ENCODE measurements around the gene SCTR.
"Not testable (repeated sequence)": the region's sequence is repeated elsewhere in the genome, so short reads cannot be mapped to it uniquely, and the experiment has no call there.

SCTR gene

DNA sequence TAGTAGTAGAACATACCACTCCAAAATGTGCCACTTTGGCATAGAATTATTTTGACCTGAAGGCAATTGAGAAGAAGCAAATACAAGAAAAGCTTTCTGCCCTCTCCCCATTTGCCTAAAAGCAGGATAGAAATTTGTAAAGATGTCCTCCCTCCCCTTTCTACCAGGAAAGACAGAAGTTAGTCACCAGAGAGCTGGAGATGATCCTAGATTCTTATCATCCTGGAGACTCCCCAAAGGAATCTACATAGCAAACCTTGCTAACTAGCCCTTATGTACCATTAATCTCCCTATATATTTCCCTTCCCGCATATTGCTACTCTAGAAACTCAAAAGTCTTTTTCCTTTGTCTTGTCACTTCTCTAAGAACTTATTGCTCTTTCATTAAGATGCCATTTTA is 105.2 kb downstream of the SCTR start:
- Histone ChIP-seq H3K9me3 (ENCODE audit: control insufficient read depth, insufficient read depth, low read length) (peaks cover 12% of the 10 kb centered on the region), H3K4me1 (ENCODE audit: control insufficient read depth, insufficient read depth, low read length) (0 out of 2 replicates have a peak, but pooled peaks cover 6% of the 10 kb centered on the region), H3K27ac (ENCODE audit: low read depth, low read length) (no peak overlapping the region), H3K36me3 (ENCODE audit: control insufficient read depth, insufficient read depth, low read length) (no peaks in the 10 kb centered on the region), H3K27me3 (ENCODE audit: control insufficient read depth, insufficient read depth, low read length) (no peaks in the 10 kb centered on the region), H3K4me3 (ENCODE audit: low read depth, low read length) (no peak overlapping the region), H3K9ac (ENCODE audit: low read depth, low read length) (no peak overlapping the region)

DNA sequence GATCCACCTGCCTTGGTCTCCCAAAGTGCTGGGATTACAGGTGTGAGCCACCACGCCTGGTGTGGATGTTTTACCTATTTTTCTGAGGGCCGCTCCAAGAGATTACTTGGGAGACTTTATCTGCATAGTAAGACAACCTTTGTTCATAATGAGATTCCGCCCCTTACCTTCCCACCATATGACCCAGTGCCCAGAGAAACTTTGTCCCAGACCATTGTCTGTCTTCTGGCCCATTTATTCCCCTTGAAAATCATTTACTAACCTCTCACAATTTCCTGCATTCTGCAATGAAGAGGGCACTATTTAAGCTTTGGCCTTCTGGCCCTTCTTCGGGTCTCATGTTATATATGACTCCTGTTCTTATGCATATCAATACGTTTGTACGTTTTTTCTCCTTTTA is 106.4 kb downstream of the SCTR start:
- H3K4me1 ChIP-seq (ENCODE audit: control insufficient read depth, insufficient read depth, low read length): 0 out of 2 replicates have a peak, but pooled peaks cover 6% of the 10 kb centered on the region
- no peak overlapping the region for H3K27ac ChIP-seq (ENCODE audit: low read depth, low read length)
- no peak overlapping the region for H3K9ac ChIP-seq (ENCODE audit: low read depth, low read length)
- no peak overlapping the region for H3K4me3 ChIP-seq (ENCODE audit: low read depth, low read length)
- no peaks in the 10 kb centered on the region for H3K27me3 ChIP-seq (ENCODE audit: control insufficient read depth, insufficient read depth, low read length)
- peaks cover 12% of the 10 kb centered on the region for H3K9me3 ChIP-seq (ENCODE audit: control insufficient read depth, insufficient read depth, low read length)
- no peaks in the 10 kb centered on the region for H3K36me3 ChIP-seq (ENCODE audit: control insufficient read depth, insufficient read depth, low read length)

DNA sequence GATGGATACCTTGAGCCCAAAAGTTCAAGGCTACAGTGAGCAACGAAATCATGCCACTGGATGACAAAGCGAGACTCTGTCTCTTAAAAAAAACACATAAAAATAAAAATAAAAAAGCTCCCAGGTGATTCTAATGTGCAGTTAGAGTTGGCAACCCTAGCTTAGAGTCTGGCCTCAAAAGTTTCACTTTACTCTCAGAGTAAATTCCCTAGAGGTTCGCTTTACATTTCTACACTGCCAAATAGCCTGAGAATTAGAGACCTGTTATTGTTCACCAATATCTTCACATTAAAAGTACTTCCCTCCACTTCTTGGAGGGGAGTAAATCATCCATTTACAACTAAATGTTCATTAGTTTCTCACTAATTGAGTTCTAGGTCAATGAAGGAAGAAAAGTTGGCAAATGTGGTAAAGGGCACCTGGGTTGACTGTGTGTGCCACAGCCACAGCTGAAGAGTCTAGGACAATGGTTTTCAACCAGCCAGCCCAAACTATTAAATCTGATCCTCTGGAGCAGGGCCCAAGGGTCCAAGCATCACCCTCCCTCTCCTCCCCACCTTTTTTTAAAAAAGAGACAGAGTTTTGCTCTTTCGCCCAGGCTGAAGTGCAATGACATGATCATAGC is 107.9 kb downstream of the SCTR start:
- no peaks in the 10 kb centered on the region for H3K36me3 ChIP-seq (ENCODE audit: control insufficient read depth, insufficient read depth, low read length)
- no peak overlapping the region for H3K4me3 ChIP-seq (ENCODE audit: low read depth, low read length)
- no peak overlapping the region for H3K9ac ChIP-seq (ENCODE audit: low read depth, low read length)
- H3K4me1 ChIP-seq (ENCODE audit: control insufficient read depth, insufficient read depth, low read length): no peaks in the 10 kb centered on the region
- H3K27me3 ChIP-seq (ENCODE audit: control insufficient read depth, insufficient read depth, low read length): no peaks in the 10 kb centered on the region
- H3K27ac ChIP-seq (ENCODE audit: low read depth, low read length): no peak overlapping the region
- H3K9me3 ChIP-seq (ENCODE audit: control insufficient read depth, insufficient read depth, low read length): peaks cover 10% of the 10 kb centered on the region

DNA sequence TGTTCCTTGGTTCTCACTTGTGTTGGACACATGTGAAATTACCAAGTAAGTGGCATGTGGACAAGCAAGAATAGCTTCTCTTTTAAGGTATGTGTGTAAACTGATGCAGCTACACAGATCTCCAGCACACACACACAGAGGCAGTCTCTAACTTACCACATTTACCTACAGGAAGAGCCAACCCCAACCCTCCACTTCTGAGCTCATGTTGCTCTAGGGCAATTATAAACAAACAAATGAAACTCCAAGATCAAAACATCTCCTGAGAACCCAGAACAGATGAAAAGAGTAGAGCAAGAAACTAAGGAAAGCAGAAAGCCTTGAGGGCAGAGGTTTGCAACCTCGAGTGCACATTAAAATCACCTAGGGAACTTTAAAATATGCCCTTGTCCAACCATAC is 108.7 kb downstream of the SCTR start:
- Histone ChIP-seq H3K4me3 (ENCODE audit: low read depth, low read length) (no peak overlapping the region), H3K27me3 (ENCODE audit: control insufficient read depth, insufficient read depth, low read length) (no peaks in the 10 kb centered on the region), H3K9ac (ENCODE audit: low read depth, low read length) (no peak overlapping the region), H3K9me3 (ENCODE audit: control insufficient read depth, insufficient read depth, low read length) (peaks cover 2% of the 10 kb centered on the region), H3K36me3 (ENCODE audit: control insufficient read depth, insufficient read depth, low read length) (no peaks in the 10 kb centered on the region), H3K4me1 (ENCODE audit: control insufficient read depth, insufficient read depth, low read length) (no peaks in the 10 kb centered on the region), H3K27ac (ENCODE audit: low read depth, low read length) (no peak overlapping the region)

DNA sequence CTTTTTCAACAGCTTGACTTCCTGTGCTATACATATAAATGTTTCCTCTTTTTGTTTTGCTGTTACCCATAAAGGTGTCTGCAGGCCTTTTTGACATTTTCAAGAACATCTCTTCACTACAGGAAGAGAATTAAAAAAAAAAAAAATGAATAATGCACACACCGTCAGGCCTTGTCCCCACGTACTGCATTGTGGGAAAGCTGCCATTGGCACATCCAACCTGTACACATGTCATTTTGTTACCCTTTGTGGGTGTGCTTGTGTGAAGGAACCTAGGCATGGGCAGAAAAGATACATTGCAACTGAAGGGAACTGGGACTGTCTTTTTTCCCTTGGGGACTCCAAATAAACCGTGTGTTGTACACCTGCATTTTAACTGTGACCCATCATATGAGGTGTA is 109.4 kb downstream of the SCTR start:
- Histone ChIP-seq H3K27me3 (ENCODE audit: control insufficient read depth, insufficient read depth, low read length) (no peaks in the 10 kb centered on the region), H3K9me3 (ENCODE audit: control insufficient read depth, insufficient read depth, low read length) (no peaks in the 10 kb centered on the region), H3K27ac (ENCODE audit: low read depth, low read length) (no peak overlapping the region), H3K9ac (ENCODE audit: low read depth, low read length) (no peak overlapping the region), H3K4me1 (ENCODE audit: control insufficient read depth, insufficient read depth, low read length) (no peaks in the 10 kb centered on the region), H3K36me3 (ENCODE audit: control insufficient read depth, insufficient read depth, low read length) (no peaks in the 10 kb centered on the region), H3K4me3 (ENCODE audit: low read depth, low read length) (no peak overlapping the region)

DNA sequence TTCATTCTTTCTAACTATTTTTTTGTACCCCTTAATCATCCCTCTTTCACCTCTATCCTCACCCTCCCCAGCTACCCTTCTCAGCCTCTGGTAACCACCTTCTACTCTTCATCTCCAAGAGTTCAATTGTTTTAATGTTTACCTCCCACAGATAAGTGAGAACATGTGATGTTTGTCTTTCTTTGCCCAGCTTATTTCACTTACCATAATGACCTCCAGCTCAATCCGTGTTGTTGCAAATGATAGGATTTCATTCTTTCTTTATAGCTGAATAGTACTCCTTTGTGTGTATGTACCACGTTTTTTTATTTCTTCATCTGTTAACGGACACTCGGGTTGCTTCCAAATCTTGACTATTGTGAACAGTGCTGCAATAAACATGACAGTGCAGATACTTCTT is 114.8 kb downstream of the SCTR start:
- H3K4me3 ChIP-seq (ENCODE audit: low read depth, low read length): no peak overlapping the region
- no peaks in the 10 kb centered on the region for H3K9me3 ChIP-seq (ENCODE audit: control insufficient read depth, insufficient read depth, low read length)
- no peak overlapping the region for H3K27ac ChIP-seq (ENCODE audit: low read depth, low read length)
- H3K36me3 ChIP-seq (ENCODE audit: control insufficient read depth, insufficient read depth, low read length): no peaks in the 10 kb centered on the region
- no peak overlapping the region for H3K9ac ChIP-seq (ENCODE audit: low read depth, low read length)
- H3K27me3 ChIP-seq (ENCODE audit: control insufficient read depth, insufficient read depth, low read length): no peaks in the 10 kb centered on the region
- H3K4me1 ChIP-seq (ENCODE audit: control insufficient read depth, insufficient read depth, low read length): no peaks in the 10 kb centered on the region; the same call in 1 of the 2 replicates

DNA sequence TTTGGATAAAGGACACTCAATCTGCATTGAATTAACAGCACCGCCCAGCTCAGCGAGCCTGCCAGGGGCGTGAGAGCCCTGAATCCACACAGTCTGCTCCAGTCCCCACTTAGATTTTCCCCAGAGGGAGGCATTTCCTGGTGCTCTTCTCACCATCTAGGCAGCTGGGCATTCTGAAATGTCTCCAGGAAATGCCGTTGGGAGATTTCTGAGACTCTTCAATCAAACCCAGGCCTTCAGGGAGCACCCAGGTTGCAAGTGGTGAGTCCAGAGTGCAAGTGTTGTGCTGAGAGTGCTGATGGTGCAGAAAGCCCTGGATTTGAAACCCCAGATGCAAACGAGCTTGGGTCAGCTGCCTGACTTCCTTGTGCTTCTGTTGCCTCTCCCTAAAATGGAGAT is 116.1 kb downstream of the SCTR start:
- Histone ChIP-seq H3K27ac (ENCODE audit: low read depth, low read length) (no peak overlapping the region), H3K36me3 (ENCODE audit: control insufficient read depth, insufficient read depth, low read length) (no peaks in the 10 kb centered on the region), H3K9me3 (ENCODE audit: control insufficient read depth, insufficient read depth, low read length) (no peaks in the 10 kb centered on the region), H3K27me3 (ENCODE audit: control insufficient read depth, insufficient read depth, low read length) (no peaks in the 10 kb centered on the region), H3K4me3 (ENCODE audit: low read depth, low read length) (no peak overlapping the region), H3K9ac (ENCODE audit: low read depth, low read length) (no peak overlapping the region), H3K4me1 (ENCODE audit: control insufficient read depth, insufficient read depth, low read length) (no peaks in the 10 kb centered on the region; the same call in 1 of the 2 replicates)

DNA sequence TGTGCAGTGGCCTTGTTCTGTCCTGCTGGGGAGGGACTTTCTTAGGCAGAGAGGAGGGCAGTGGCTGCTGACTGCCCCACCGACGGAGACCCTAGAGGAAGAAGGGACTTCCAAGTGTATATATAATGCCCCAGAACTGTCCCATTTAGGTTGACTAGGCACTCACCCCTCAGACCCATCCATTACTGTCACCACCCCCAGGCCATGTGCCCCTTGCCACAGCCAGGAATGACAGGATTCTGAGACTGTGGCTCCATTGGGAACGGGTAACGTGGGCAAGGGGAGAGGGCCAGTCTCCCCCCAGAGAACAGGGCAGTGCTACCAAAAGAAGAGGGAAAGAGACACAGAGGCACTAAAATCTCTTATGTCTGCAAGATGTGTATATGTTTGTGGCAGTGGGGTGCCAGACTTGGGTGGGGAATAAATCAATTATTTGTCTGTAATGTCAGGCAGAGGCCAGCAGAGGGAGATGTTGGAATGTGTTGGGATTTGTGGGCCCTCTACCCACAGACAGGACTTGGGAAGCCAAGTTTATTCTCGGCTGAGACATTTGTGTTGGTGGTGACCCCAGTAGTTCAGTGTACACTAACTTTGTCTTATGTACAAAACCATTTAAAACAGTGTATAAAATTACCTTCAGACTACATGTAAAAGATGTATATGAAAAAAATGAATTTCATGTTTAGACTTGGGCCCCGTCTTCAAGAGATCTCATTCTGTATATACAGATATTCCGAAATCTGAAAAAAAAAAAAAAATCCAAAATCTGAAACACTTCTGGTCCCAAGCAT is 116.7 kb downstream of the SCTR start:
- Histone ChIP-seq H3K27ac (ENCODE audit: low read depth, low read length) (no peak overlapping the region), H3K27me3 (ENCODE audit: control insufficient read depth, insufficient read depth, low read length) (no peaks in the 10 kb centered on the region), H3K4me3 (ENCODE audit: low read depth, low read length) (no peak overlapping the region), H3K4me1 (ENCODE audit: control insufficient read depth, insufficient read depth, low read length) (no peaks in the 10 kb centered on the region; the same call in 1 of the 2 replicates), H3K36me3 (ENCODE audit: control insufficient read depth, insufficient read depth, low read length) (no peaks in the 10 kb centered on the region), H3K9ac (ENCODE audit: low read depth, low read length) (no peak overlapping the region), H3K9me3 (ENCODE audit: control insufficient read depth, insufficient read depth, low read length) (no peaks in the 10 kb centered on the region)

DNA sequence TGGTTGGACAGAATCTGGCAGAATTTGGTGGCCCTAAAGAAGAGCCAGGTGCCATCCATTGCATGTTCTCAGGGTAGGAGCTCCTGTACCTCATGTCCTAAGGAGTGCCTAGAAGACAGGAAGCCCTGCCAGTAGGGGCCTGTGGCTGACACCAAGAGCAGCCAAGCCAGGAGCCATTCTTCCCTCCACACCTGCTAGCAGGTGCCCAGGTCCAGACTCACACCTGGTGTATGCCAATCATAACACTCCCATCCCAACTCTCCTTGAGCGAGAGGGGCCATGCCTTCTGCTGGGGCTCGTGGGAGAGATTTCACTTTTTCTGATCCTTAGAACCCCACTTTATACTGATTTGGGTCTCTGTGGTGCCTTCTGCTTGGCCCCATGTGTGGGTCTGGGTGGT is 119.1 kb downstream of the SCTR start:
- H3K4me3 ChIP-seq (ENCODE audit: low read depth, low read length): no peak overlapping the region
- no peaks in the 10 kb centered on the region for H3K36me3 ChIP-seq (ENCODE audit: control insufficient read depth, insufficient read depth, low read length)
- H3K27me3 ChIP-seq (ENCODE audit: control insufficient read depth, insufficient read depth, low read length): no peaks in the 10 kb centered on the region
- no peak overlapping the region for H3K9ac ChIP-seq (ENCODE audit: low read depth, low read length)
- H3K4me1 ChIP-seq (ENCODE audit: control insufficient read depth, insufficient read depth, low read length): no peaks in the 10 kb centered on the region; the same call in 1 of the 2 replicates
- H3K9me3 ChIP-seq (ENCODE audit: control insufficient read depth, insufficient read depth, low read length): no peaks in the 10 kb centered on the region
- H3K27ac ChIP-seq (ENCODE audit: low read depth, low read length): no peak overlapping the region

DNA sequence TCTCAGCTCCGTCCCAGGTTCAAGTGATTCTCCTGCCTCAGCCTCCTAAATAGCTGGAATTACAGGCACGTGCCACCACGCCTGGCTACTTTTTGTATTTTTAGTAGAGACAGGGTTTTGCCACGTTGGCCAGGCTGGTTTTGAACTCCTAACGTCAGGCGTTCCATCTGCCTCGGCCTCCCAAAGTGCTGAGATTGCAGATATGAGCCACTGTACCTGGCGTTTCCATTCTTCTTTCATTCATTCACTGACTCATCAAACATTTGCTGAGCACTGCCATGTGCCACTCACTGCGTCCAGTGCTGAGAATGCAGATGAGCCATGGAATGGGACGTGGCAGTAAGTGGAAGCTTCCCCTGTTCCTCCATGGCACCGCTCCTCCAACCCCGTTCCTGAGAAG is 120.7 kb downstream of the SCTR start:
- H3K27me3 ChIP-seq (ENCODE audit: control insufficient read depth, insufficient read depth, low read length); H3K4me3 ChIP-seq (ENCODE audit: low read depth, low read length); H3K27ac ChIP-seq (ENCODE audit: low read depth, low read length); H3K4me1 ChIP-seq (ENCODE audit: control insufficient read depth, insufficient read depth, low read length); H3K9me3 ChIP-seq (ENCODE audit: control insufficient read depth, insufficient read depth, low read length); H3K36me3 ChIP-seq (ENCODE audit: control insufficient read depth, insufficient read depth, low read length); H3K9ac ChIP-seq (ENCODE audit: low read depth, low read length): not testable (repeated sequence)

Data from HUES48 (cell line).